Head of caudate nucleus (tissue), 42 donors: ENCODE data around the gene LIPT2.

Source experiments
- DNase-seq, 42 donors: peaks; one replicate each; pipeline versions ENCODE4 v3.0.0 to v3.0.0-alpha.2; 2020 to 2021; ENCODE audit warnings: mixed read lengths in 7 of 42
- intact Hi-C: fragments of 100-400 bp; cut with DNase I; formaldehyde crosslinking; loops from one replicate; pipeline ENCODE4 v1.15.0; 2022

Gene LIPT2

GRCh38 chr11:74444173-74444826 is 49.2 kb downstream of the LIPT2 start:
- DNase-seq, result no peak
- intact Hi-C loops, result no loop called here

- no peak for DNase-seq
- intact Hi-C loops, result no loop called here
Observed at GRCh38 chr11:74443071-74443864, 50.3 kb downstream of the LIPT2 start.

GRCh38 chr11:74442636-74443035 is 50.9 kb downstream of the LIPT2 start:
- intact Hi-C loops, result no loop called here
- DNase-seq, result no peak
